ENCODE measurements around the gene AHSP. TPM values are rescaled to one million over a fixed set of nuclear protein-coding genes. Genes with fewer than 3 reads are reported as not detected.

The AHSP gene
- total RNA-seq, 1 donor from 2014 or later: not detected

- H3K27me3 Mint-ChIP-seq (ENCODE audit: unreplicated experiment): peaks cover 16% of the 10 kb centered on the region
- no peak overlapping the region for H3K4me3 Mint-ChIP-seq (ENCODE audit: unreplicated experiment)
Measured at GRCh38 chr16:31525113-31525512, 2.6 kb upstream of the AHSP start.

GRCh38 chr16:31528523-31529107, 915 bp downstream of the AHSP start:
- Mint-ChIP-seq H3K4me3 (ENCODE audit: unreplicated experiment) (peak overlapping the region; percentile 82), H3K4me1 (ENCODE audit: unreplicated experiment) (peaks cover 13% of the 10 kb centered on the region), H3K36me3 (ENCODE audit: low read depth, unreplicated experiment) (no peaks in the 10 kb centered on the region), H3K9me3 (ENCODE audit: unreplicated experiment) (peaks cover 5% of the 10 kb centered on the region), H3K27ac (ENCODE audit: unreplicated experiment) (no peak overlapping the region), H3K27me3 (ENCODE audit: unreplicated experiment) (peaks cover 17% of the 10 kb centered on the region)
- no peak for DNase-seq (ENCODE audit: low spot score)
- TF ChIP-seq CTCF (IDR thresholded peaks at IDR 0.05; ENCODE audit: unreplicated experiment): no peak

More at GRCh38 chr16:31525113-31525512, 2.6 kb upstream of the AHSP start:
- TF ChIP-seq CTCF (IDR thresholded peaks at IDR 0.05; ENCODE audit: unreplicated experiment): no peak
- Mint-ChIP-seq H3K4me1 (ENCODE audit: unreplicated experiment) (peaks cover 13% of the 10 kb centered on the region), H3K36me3 (ENCODE audit: low read depth, unreplicated experiment) (no peaks in the 10 kb centered on the region), H3K9me3 (ENCODE audit: unreplicated experiment) (peaks cover 5% of the 10 kb centered on the region), H3K27ac (ENCODE audit: unreplicated experiment) (no peak overlapping the region)
- DNase-seq (ENCODE audit: low spot score): no peak

- H3K27ac Mint-ChIP-seq (ENCODE audit: unreplicated experiment): no peak overlapping the region
- peaks cover 17% of the 10 kb centered on the region for H3K27me3 Mint-ChIP-seq (ENCODE audit: unreplicated experiment)
- no peaks in the 10 kb centered on the region for H3K36me3 Mint-ChIP-seq (ENCODE audit: low read depth, unreplicated experiment)
- H3K4me1 Mint-ChIP-seq (ENCODE audit: unreplicated experiment): peaks cover 13% of the 10 kb centered on the region
- H3K9me3 Mint-ChIP-seq (ENCODE audit: unreplicated experiment): peaks cover 5% of the 10 kb centered on the region
- DNase-seq (ENCODE audit: low spot score): no peak
- peak overlapping the region; percentile 82 for H3K4me3 Mint-ChIP-seq (ENCODE audit: unreplicated experiment)
- TF ChIP-seq CTCF (IDR thresholded peaks at IDR 0.05; ENCODE audit: unreplicated experiment): no peak
Measured at GRCh38 chr16:31529108-31529936, 1.6 kb downstream of the AHSP start.

GRCh38 chr16:31529937-31530312, 2.2 kb downstream of the AHSP start:
- Mint-ChIP-seq H3K4me3 (ENCODE audit: unreplicated experiment) (peak overlapping the region; percentile 74), H3K27me3 (ENCODE audit: unreplicated experiment) (peaks cover 16% of the 10 kb centered on the region), H3K4me1 (ENCODE audit: unreplicated experiment) (peaks cover 13% of the 10 kb centered on the region), H3K27ac (ENCODE audit: unreplicated experiment) (no peak overlapping the region), H3K36me3 (ENCODE audit: low read depth, unreplicated experiment) (no peaks in the 10 kb centered on the region), H3K9me3 (ENCODE audit: unreplicated experiment) (peaks cover 5% of the 10 kb centered on the region)
- TF ChIP-seq CTCF (IDR thresholded peaks at IDR 0.05; ENCODE audit: unreplicated experiment): no peak
- no peak for DNase-seq (ENCODE audit: low spot score)

- DNase-seq (ENCODE audit: low spot score): no peak
- peaks cover 5% of the 10 kb centered on the region for H3K9me3 Mint-ChIP-seq (ENCODE audit: unreplicated experiment)
- peaks cover 13% of the 10 kb centered on the region for H3K4me1 Mint-ChIP-seq (ENCODE audit: unreplicated experiment)
- TF ChIP-seq CTCF (IDR thresholded peaks at IDR 0.05; ENCODE audit: unreplicated experiment): no peak
- H3K27me3 Mint-ChIP-seq (ENCODE audit: unreplicated experiment): peaks cover 16% of the 10 kb centered on the region
- no peak overlapping the region for H3K27ac Mint-ChIP-seq (ENCODE audit: unreplicated experiment)
- no peak overlapping the region for H3K4me3 Mint-ChIP-seq (ENCODE audit: unreplicated experiment)
- H3K36me3 Mint-ChIP-seq (ENCODE audit: low read depth, unreplicated experiment): no peaks in the 10 kb centered on the region
Measured at GRCh38 chr16:31530405-31530804, 2.7 kb downstream of the AHSP start.

Data from endothelial cell (in vitro differentiated cells).